Heart left ventricle (tissue), 13 donors: ENCODE results near the gene DGKG.

Experiments used
- CTCF ChIP-seq, 12 donors: fragments of 200-600 bp; sonication (generic) in 4 of 12; IDR thresholded peaks; one replicate each; pipeline versions ENCODE4 v1.5.0 to v1.8.0; 2018 to 2022; ENCODE audit warnings: antibody characterized with exemption in 12 of 12, mild to moderate bottlenecking in 5 of 12
- POLR2A ChIP-seq, 2 donors: fragments of 450-650 bp; IDR thresholded peaks; one replicate each; pipeline ENCODE4 v1.6.1; 2017; ENCODE audit warnings: antibody characterized with exemption in 2 of 2, mild to moderate bottlenecking in 2 of 2, moderate library complexity in 2 of 2
- donor health status: ischemic (EF 13 %, LVEDD 7.1; RV severe dilation, severe dysfunction).
- donor health status: DM: no; HTN: yes; CAD: no.
- donor health status: DM: no; HTN: no; CAD: no.
- donor health status: ischemic (EF 25% LVEDD 6.9; RV normal size, moderate dysfunction).
- donor health status: ischemic (EF 25% LVEDD 5.7; RV mildly dilated, moderate dysfunction).
- donor health status: ischemic (EF 35%, LVEDD 5.7; RV mildly dilated, moderate dysfunction).
- donor health status: nonischemic (EF 11% LVEDD 7.7; RV severe dilation, severe dysfunction).
- donor health status: DM: yes; HTN: yes; CAD: no.
- donor health status: PGD.
- donor health status: ischemic (EF 29% LVEDD 5.4; RV normal size, mild dysfunction).
- donor health status: nonischemic (EF 23%, LVEDD 6.1; RV moderate dilation, normal function).

- TF ChIP-seq POLR2A (IDR thresholded peaks at IDR 0.05): no peak
- no peak for TF ChIP-seq CTCF (IDR thresholded peaks at IDR 0.05)
Measured at GRCh38 chr3:186213946-186214345, 148.1 kb downstream of the DGKG start.
